Skeletal muscle satellite cell (primary cell): ENCODE measurements around the gene NPAS2.

Experiments
- H3K27me3 ChIP-seq: 2 replicates; pipeline ENCODE4 v1.7.0; 2013; ENCODE audit warnings: low read length; ENCODE audit not compliant: control insufficient read depth, insufficient read depth
- H3K36me3 ChIP-seq: 2 replicates; pipeline ENCODE4 v1.7.0; 2013; ENCODE audit warnings: mild to moderate bottlenecking, control low read depth, low read length; ENCODE audit not compliant: insufficient read depth
- H3K4me1 ChIP-seq: 2 replicates; pipeline ENCODE4 v1.7.0; 2013; ENCODE audit warnings: low read length; ENCODE audit not compliant: control insufficient read depth, insufficient read depth
- H3K4me2 ChIP-seq: 2 replicates; pipeline ENCODE4 v1.7.0; 2013; ENCODE audit warnings: mild to moderate bottlenecking, low read length
- H3K4me3 ChIP-seq: 2 replicates; pipeline ENCODE4 v1.7.0; 2013; ENCODE audit warnings: low read length
- H3K9ac ChIP-seq: 2 replicates; pipeline ENCODE4 v1.7.0; 2013; ENCODE audit warnings: mild to moderate bottlenecking, low read depth, low read length, moderate library complexity
- H3K9me3 ChIP-seq: replicated peaks from 2 replicates; pipeline ENCODE4 v1.7.0; 2013; ENCODE audit warnings: mild to moderate bottlenecking, control low read depth, low read length

NPAS2 gene

GRCh38 chr2:100859902-100860301 is 40.0 kb downstream of the NPAS2 start:
- Histone ChIP-seq H3K4me1 (peaks cover 13% of the 10 kb centered on the region), H3K36me3 (no peaks in the 10 kb centered on the region), H3K9ac (no peak overlapping the region), H3K9me3 (no peaks in the 10 kb centered on the region), H3K4me3 (no peak overlapping the region), H3K27me3 (no peaks in the 10 kb centered on the region), H3K4me2 (no peak overlapping the region)

GRCh38 chr2:100861340-100861739 is 41.4 kb downstream of the NPAS2 start:
- H3K4me3 ChIP-seq = no peak overlapping the region
- H3K4me2 ChIP-seq = no peak overlapping the region
- no peaks in the 10 kb centered on the region for H3K9me3 ChIP-seq
- H3K27me3 ChIP-seq = no peaks in the 10 kb centered on the region
- H3K4me1 ChIP-seq = peaks cover 22% of the 10 kb centered on the region
- no peak overlapping the region for H3K9ac ChIP-seq
- H3K36me3 ChIP-seq = no peaks in the 10 kb centered on the region

- Histone ChIP-seq H3K4me1 (peaks cover 28% of the 10 kb centered on the region), H3K4me3 (no peak overlapping the region), H3K9ac (no peak overlapping the region), H3K36me3 (no peaks in the 10 kb centered on the region), H3K27me3 (no peaks in the 10 kb centered on the region), H3K4me2 (no peak overlapping the region), H3K9me3 (no peaks in the 10 kb centered on the region)
Measured at GRCh38 chr2:100862081-100862480, 42.1 kb downstream of the NPAS2 start.

- Histone ChIP-seq H3K9me3 (peaks cover 6% of the 10 kb centered on the region), H3K9ac (no peak overlapping the region), H3K27me3 (no peaks in the 10 kb centered on the region), H3K4me3 (peak overlapping the region; percentile 19), H3K4me1 (peaks cover 15% of the 10 kb centered on the region), H3K4me2 (peak overlapping the region; percentile 2), H3K36me3 (no peaks in the 10 kb centered on the region)
Measured at GRCh38 chr2:100865816-100866460, 46.0 kb downstream of the NPAS2 start.

GRCh38 chr2:100868083-100868482 is 48.1 kb downstream of the NPAS2 start:
- Histone ChIP-seq H3K4me1 (peaks cover 15% of the 10 kb centered on the region), H3K9ac (no peak overlapping the region), H3K4me3 (no peak overlapping the region), H3K9me3 (peaks cover 6% of the 10 kb centered on the region), H3K36me3 (no peaks in the 10 kb centered on the region), H3K4me2 (no peak overlapping the region), H3K27me3 (no peaks in the 10 kb centered on the region)

- H3K9me3 ChIP-seq = peaks cover 6% of the 10 kb centered on the region
- no peak overlapping the region for H3K9ac ChIP-seq
- H3K4me1 ChIP-seq = peaks cover 15% of the 10 kb centered on the region
- H3K4me2 ChIP-seq = no peak overlapping the region
- H3K36me3 ChIP-seq = no peaks in the 10 kb centered on the region
- no peak overlapping the region for H3K4me3 ChIP-seq
- H3K27me3 ChIP-seq = no peaks in the 10 kb centered on the region
Measured at GRCh38 chr2:100869120-100869519, 49.2 kb downstream of the NPAS2 start.

- Histone ChIP-seq H3K36me3 (no peaks in the 10 kb centered on the region), H3K27me3 (no peaks in the 10 kb centered on the region), H3K9me3 (peaks cover 6% of the 10 kb centered on the region), H3K4me1 (peaks cover 10% of the 10 kb centered on the region), H3K4me3 (no peak overlapping the region), H3K9ac (no peak overlapping the region), H3K4me2 (no peak overlapping the region)
Measured at GRCh38 chr2:100870652-100871531, 51.0 kb downstream of the NPAS2 start.

GRCh38 chr2:100875516-100876230 is 55.7 kb downstream of the NPAS2 start:
- Histone ChIP-seq H3K4me3 (no peak overlapping the region), H3K9ac (no peak overlapping the region), H3K4me2 (no peak overlapping the region), H3K9me3 (no peaks in the 10 kb centered on the region), H3K4me1 (peaks cover 18% of the 10 kb centered on the region), H3K27me3 (no peaks in the 10 kb centered on the region), H3K36me3 (no peaks in the 10 kb centered on the region)

GRCh38 chr2:100876231-100876860 is 56.4 kb downstream of the NPAS2 start:
- H3K9me3 ChIP-seq = no peaks in the 10 kb centered on the region
- H3K27me3 ChIP-seq = no peaks in the 10 kb centered on the region
- H3K4me3 ChIP-seq = no peak overlapping the region
- H3K4me2 ChIP-seq = no peak overlapping the region
- no peaks in the 10 kb centered on the region for H3K36me3 ChIP-seq
- no peak overlapping the region for H3K9ac ChIP-seq
- H3K4me1 ChIP-seq = peaks cover 18% of the 10 kb centered on the region

GRCh38 chr2:100877555-100877954 is 57.6 kb downstream of the NPAS2 start:
- H3K27me3 ChIP-seq = no peaks in the 10 kb centered on the region
- H3K4me3 ChIP-seq = no peak overlapping the region
- H3K9ac ChIP-seq = no peak overlapping the region
- no peaks in the 10 kb centered on the region for H3K9me3 ChIP-seq
- H3K36me3 ChIP-seq = no peaks in the 10 kb centered on the region
- H3K4me1 ChIP-seq = peaks cover 18% of the 10 kb centered on the region
- H3K4me2 ChIP-seq = peak overlapping the region; percentile 21
